Measurements from ENCODE around the gene KMT5C.

Gene KMT5C

DNA sequence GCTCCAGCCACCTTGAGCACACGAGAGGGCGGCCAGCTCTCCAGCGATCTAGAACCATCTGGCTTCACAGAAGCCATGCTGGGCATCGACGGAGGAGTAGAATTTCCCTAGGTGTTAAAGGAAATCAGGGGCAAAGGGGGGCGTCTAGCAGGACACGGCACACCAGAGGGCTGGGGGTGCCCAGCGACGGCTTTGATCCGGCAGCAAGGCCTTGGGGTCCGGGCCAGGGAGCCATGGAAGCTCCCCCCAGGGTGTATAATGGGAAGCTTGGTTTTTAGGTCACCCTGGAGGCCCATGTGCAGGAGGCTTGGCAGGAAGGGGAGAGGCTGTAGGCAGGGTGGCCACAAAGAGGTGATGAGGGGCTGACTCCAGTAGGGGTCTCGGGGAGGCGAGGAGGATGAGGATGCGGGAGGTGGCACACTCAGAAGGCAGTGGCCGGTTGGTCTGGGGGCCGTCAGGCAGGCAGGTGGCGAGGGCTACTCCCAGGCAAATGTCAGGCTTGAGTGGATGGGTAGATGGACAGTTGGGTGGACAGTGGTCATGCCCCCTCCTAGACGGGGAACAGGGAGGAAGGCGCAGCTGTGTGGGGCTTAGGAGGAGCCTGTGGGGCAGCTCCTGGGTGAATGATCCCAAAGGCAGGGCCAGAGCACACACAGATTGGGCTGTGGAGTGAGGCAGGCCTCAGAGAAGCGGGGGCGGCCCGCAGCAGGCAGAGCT, 5.6 kb downstream of the KMT5C start:
- H3K4me3 ChIP-seq (ENCODE audit: low read length): no peak overlapping the region
- no peak for DNase-seq (ENCODE audit: low read depth, low spot score)

- no peak overlapping the region for H3K4me3 ChIP-seq (ENCODE audit: low read length)
- no peak for DNase-seq (ENCODE audit: low read depth, low spot score)
Observed at GRCh38 chr19:55345818-55346724, 6.4 kb downstream of the KMT5C start.

DNA sequence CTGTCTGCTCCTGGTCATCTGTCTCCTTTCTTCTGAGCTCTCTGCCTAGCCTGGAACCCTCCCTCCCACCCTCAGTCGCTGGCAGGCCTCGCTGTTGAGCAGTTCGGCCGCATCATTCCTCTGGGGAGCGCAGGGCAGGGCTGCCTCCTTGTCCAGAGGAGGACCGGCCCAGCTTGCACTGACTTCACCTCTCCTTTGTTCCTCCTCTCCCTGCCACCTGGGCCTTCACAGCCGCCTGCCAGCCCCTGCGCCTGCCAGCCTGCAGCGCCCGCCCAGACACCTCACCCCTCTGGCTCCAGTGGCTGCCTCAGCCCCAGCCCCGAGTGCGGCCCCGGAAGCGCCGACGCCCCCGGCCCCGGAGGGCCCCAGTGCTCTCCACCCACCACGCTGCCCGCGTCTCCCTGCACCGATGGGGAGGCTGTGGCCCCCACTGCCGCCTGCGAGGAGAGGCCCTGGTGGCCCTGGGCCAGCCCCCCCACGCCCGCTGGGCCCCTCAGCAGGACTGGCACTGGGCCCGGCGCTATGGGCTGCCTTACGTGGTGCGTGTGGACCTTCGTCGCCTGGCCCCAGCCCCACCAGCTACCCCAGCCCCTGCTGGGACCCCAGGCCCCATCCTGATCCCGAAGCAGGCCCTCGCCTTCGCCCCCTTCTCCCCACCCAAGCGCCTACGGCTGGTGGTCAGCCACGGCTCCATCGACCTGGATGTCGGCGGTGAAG, 7.2 kb downstream of the KMT5C start:
- no peak for DNase-seq (ENCODE audit: low read depth, low spot score)
- H3K4me3 ChIP-seq (ENCODE audit: low read length): no peak overlapping the region

GRCh38 chr19:55347442-55348009, 7.8 kb downstream of the KMT5C start:
- no peak overlapping the region for H3K4me3 ChIP-seq (ENCODE audit: low read length)
- DNase-seq (ENCODE audit: low read depth, low spot score): no peak

DNA sequence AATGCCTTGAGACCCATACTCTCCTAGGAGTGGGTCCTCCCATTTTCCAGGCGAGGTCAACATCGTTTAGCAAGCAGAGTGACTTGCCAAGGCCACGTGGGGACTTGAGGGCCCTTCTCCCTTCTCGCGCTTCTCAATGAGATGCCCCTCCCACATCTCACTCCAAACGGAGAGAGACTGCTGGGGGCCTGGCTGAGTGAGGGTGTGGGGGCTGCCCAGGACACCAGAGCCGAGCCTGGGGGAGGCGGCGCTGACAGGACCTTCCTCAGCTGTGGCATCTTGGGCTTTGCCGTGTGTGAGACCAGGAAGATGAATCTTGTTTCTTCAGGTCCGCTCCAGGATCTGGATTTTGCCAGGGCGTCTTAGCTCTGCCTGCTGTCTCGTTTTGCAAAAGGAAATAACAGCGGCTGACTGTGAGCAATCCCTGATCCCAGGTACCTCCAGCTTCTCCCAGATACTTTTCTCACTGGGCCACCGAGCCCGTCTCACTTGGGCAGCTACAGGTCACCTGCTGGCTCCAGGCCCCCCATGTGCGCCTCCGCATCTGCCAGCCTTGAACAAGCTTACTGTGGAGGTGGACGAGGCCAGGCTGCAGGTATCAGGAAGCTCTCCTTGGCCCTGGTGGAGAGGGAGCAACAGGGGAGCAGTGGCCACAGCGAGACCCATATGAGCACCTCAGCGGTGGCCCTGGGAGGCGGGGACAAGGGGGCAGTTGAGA, 8.8 kb downstream of the KMT5C start:
- no peak overlapping the region for H3K4me3 ChIP-seq (ENCODE audit: low read length)
- DNase-seq (ENCODE audit: low read depth, low spot score): no peak

- DNase-seq (ENCODE audit: low read depth, low spot score): no peak
- H3K4me3 ChIP-seq (ENCODE audit: low read length): no peak overlapping the region
Observed at GRCh38 chr19:55350620-55351315, 11.1 kb downstream of the KMT5C start.

DNA sequence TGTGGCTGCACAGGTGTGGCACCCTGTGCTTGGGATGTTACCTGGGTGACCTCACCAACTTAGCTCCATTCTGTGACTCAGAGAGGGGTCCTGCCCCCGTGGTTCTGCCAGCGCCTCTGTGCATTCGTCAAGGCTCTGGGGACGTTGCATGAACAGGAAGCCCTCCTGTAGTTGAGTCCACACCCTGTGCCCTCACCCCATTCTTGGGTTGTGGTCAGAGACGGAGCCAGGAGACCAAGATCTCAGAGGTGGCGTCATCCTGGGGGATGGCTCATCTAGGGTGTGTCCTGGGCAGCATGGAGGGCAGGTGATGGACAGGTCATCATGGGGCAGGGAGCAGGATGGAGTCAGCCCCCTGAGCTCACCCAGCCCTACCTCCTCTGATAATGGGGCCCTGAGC, 12.4 kb downstream of the KMT5C start:
- DNase-seq (ENCODE audit: low read depth, low spot score): no peak
- H3K4me3 ChIP-seq (ENCODE audit: low read length): no peak overlapping the region

DNA sequence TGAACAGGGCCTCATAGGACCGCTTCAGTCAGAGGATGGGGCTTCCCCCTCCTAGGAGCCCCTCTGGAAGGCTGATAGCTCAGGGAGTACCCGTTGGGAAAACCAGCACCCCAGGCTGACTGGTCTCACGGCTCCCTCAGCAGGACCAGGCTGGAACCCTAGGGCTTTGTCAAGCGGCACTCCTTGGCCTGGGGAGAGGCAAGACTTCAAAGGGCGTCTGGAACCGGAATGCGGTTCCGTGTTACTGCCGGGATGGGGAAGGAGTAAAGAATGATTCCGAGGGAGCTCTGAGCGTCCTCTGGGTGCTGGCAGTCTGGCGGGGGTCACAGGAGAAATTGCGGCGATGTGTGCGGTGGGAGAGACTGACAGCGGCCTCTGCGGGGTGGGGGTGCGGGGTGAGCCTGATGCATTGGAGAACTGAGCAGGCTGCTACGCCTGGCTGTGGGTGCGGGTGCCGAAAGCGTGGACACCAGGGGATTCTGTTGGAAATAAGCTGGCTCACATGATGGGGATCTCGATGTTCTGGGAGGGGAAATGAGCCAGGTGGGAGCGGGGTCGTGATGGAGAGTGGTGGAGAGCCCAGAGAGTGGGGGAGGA, 13.0 kb downstream of the KMT5C start:
- no peak for DNase-seq (ENCODE audit: low read depth, low spot score)
- H3K4me3 ChIP-seq (ENCODE audit: low read length): no peak overlapping the region

DNA sequence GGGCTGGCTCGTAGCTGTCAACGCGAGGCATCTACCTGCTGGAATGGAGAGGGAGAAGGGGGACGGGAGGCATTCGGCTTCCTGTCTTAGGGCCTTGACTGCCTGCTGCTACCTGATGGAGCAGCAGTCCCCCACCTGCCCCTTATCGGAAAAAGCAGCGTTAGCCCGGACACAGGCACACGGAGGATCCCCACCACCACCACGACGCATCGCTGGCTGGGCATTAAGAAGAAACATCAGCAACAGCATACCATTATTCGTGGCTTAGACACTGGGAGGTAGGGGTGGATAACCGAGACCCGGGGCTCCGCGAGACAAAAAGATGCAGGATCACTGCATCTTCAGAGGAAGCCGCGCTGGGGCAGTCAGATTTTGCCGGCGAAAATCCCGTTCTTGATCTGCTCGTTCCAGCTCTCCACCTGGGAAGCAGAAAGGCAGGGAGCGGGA, 13.7 kb downstream of the KMT5C start:
- DNase-seq (ENCODE audit: low read depth, low spot score): no peak
- peak overlapping the region; percentile 34 for H3K4me3 ChIP-seq (ENCODE audit: low read length)

GRCh38 chr19:55353803-55354697, 14.4 kb downstream of the KMT5C start:
- DNase-seq (ENCODE audit: low read depth, low spot score): no peak
- H3K4me3 ChIP-seq (ENCODE audit: low read length): peak overlapping the region; percentile 34

GRCh38 chr19:55354698-55355212, 15.1 kb downstream of the KMT5C start, which contains the start of gene COX6B2:
Gene COX6B2 (minus strand): TSS chr19:55354719. CDS start chr19:55354521, 198 bp downstream.
- peak within 1 kb of the TSS; percentile 34 for H3K4me3 ChIP-seq (ENCODE audit: low read length)
- DNase-seq (ENCODE audit: low read depth, low spot score): no peak

- no peak for DNase-seq (ENCODE audit: low read depth, low spot score)
Observed at GRCh38 chr19:55355213-55355821, 15.6 kb downstream of the KMT5C start.

DNA sequence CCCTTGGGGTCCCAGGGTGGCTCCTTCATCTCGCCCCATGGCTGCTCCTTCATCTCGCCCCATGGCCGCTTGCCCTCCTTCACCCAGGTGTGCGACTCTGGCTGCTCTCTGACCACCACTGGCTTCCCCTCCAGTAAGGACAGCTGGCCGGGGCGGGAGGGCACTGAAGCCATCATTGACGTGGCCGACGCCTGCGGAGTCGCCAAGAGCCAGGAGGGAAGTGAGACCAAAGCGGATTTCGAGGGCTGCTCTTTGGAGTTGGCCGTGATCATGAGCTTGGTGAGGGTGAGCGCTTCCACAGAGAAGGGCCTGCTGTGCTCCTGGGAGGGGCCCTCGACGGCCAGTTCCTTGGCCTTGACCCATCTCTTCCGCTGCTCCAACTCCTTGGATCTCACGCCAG, 18.8 kb downstream of the KMT5C start:
- DNase-seq (ENCODE audit: low read depth, low spot score): no peak
- no peak overlapping the region for H3K4me3 ChIP-seq (ENCODE audit: low read length)

More at GRCh38 chr19:55355213-55355821, 15.6 kb downstream of the KMT5C start:
- H3K4me3 ChIP-seq (ENCODE audit: low read length): no peak overlapping the region

DNA sequence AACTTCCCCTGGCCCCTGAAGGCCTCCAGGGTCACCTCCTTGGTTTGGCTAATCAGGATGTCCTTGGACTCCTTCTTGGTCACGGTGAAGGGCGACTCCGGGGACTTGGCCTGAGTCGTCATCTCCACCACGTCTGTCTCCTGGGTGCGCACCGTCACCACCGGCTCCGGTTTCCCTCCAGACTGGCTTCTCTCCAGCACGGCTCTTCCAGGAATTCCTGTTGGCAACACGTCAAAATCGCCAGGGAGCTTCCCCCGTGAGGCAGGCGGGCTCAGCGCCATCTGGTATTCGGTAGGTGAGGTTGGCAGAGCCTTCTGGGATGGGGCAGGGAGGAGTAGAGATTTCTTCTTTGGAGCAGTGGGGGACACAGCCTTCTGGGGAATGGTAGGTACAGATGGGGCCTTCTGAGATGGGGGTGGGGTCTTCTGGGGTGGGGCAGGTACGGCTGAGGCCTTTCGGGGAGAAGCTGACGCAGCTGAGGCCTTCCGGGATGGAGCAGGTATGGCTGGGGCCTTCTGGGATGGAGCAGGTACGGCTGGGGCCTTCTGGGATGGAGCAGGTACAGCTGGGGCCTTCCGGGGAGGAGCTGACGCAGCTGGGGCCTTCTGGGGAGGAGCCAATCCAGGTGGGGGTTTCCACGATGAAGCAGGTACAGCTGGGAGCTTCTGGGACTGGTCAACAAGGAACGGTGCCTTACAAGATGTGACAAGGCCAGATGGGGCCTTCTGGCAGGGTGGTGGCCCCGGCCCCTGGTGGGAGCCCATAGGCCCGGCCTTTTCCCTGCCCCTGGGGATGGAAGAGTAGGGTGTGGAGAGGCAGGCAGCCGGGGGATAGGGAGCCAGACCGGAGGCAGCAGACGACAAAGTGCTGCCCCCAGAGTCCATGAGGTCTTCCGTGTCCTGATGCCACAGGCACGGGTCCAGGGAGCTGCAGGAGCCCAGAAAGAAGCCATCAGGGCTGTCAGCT, 19.6 kb downstream of the KMT5C start:
- no peak for DNase-seq (ENCODE audit: low read depth, low spot score)
- H3K4me3 ChIP-seq (ENCODE audit: low read length): no peak overlapping the region

DNA sequence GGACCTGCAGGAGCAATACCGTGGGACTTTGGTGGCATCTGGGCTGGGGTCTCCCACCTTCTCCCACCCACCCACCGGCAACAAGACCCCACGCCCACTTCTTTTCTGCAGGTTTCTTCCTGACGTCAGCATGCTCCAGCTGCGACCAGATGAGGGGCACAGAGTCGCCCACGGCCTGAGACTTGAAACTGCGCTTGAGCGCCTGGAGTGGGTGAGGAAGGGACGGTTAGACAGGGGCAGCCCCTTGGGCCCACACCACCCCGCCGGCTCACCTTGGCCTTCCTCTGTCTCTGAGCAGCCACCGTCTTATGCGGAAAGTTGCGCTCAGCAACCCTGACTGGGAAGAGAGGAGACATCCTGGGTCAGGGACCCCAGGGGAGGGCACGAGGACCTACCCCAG, 21.2 kb downstream of the KMT5C start:
- H3K4me3 ChIP-seq (ENCODE audit: low read length): no peak overlapping the region
- DNase-seq (ENCODE audit: low read depth, low spot score): no peak
